Caco-2 (cell line): Measurements from ENCODE around the gene VAT1. TPM values are rescaled to one million over a fixed set of nuclear protein-coding genes. Genes with fewer than 3 reads are reported as not detected.
"Not testable (repeated sequence)": the region's sequence is repeated elsewhere in the genome, so short reads cannot be mapped to it uniquely, and the experiment has no call there.

Experiments
- BruUV-seq: library from RNA; stranded (reverse); fragments of 400-500 nt; replicated peaks from 2 replicates; lab custom pipeline; 2021; lab: Mats Ljungman, UMichigan
- CTCF ChIA-PET: fragments of 300-600 bp; sonication (Branson Sonifier 250); formaldehyde crosslinking; loops from one replicate; lab custom pipeline; 2022; ENCODE audit warnings: antibody characterized with exemption; lab: Charles Lee
- POLR2A ChIA-PET: fragments of 300-600 bp; sonication (Branson Sonifier 250); formaldehyde crosslinking; loops from one replicate; lab custom pipeline; 2022; ENCODE audit warnings: antibody characterized with exemption; lab: Charles Lee
- DNase-seq, 2 experiments: peaks; one replicate each; pipeline versions ENCODE4 v3.0.0 to v3.0.0-alpha.2; 2020 to 2022
- H3K27me3 ChIP-seq: replicated peaks from 2 replicates; pipeline ENCODE4 v1.6.0; 2011; ENCODE audit warnings: low read length; ENCODE audit not compliant: control insufficient read depth, insufficient read depth
- H3K36me3 ChIP-seq: 2 replicates; pipeline ENCODE4 v1.5.1; 2011; ENCODE audit warnings: low read length; ENCODE audit not compliant: control insufficient read depth, insufficient read depth
- H3K4me1 ChIP-seq: fragments of 250-450 bp; sonication (Bioruptor Pico); 2 replicates; pipeline ENCODE4 v1.5.1; 2020; ENCODE audit warnings: mild to moderate bottlenecking
- H3K4me3 ChIP-seq: 2 replicates; pipeline ENCODE4 v1.5.1; 2011; ENCODE audit warnings: low read depth, mild to moderate bottlenecking, control low read depth, low read length
- H3K9me3 ChIP-seq: fragments of 250-450 bp; sonication (Bioruptor Pico); 2 replicates; pipeline ENCODE4 v1.5.1; 2020; ENCODE audit warnings: mild to moderate bottlenecking, moderate library complexity
- H3K27ac Mint-ChIP-seq: one replicate; pipeline ENCODE4 v1.8.0; 2022; ENCODE audit warnings: mixed read lengths; ENCODE audit not compliant: unreplicated experiment
- H3K27me3 Mint-ChIP-seq: one replicate; pipeline ENCODE4 v1.8.0; 2022; ENCODE audit warnings: mixed read lengths; ENCODE audit not compliant: insufficient read depth, unreplicated experiment
- H3K36me3 Mint-ChIP-seq: one replicate; pipeline ENCODE4 v1.8.0; 2022; ENCODE audit warnings: mild to moderate bottlenecking, mixed read lengths; ENCODE audit not compliant: insufficient read depth, unreplicated experiment
- H3K4me1 Mint-ChIP-seq: one replicate; pipeline ENCODE4 v1.8.0; 2022; ENCODE audit warnings: low read depth, mixed read lengths; ENCODE audit not compliant: unreplicated experiment
- H3K4me3 Mint-ChIP-seq: one replicate; pipeline ENCODE4 v1.8.0; 2022; ENCODE audit warnings: mild to moderate bottlenecking, moderate library complexity, mixed read lengths; ENCODE audit not compliant: unreplicated experiment
- H3K9me3 Mint-ChIP-seq: one replicate; pipeline ENCODE4 v1.8.0; 2022; ENCODE audit warnings: mixed read lengths; ENCODE audit not compliant: unreplicated experiment
- intact Hi-C: fragments of 100-400 bp; cut with micrococcal nuclease; formaldehyde crosslinking; loops from one replicate; pipeline ENCODE4 v1.10.0; 2022; ENCODE audit not compliant: unreplicated experiment
- total RNA-seq: library from RNA; stranded (reverse); gene quantifications from 2 replicates; pipeline ENCODE4 v1.2.3, GENCODE V29; 2022
- TF ChIP-seq, protein P1 (sequence below), 2 experiments: fragments of 200-600 bp in 1 of 2; IDR thresholded peaks; 1 replicate in 1 of 2; 2 replicates in 1 of 2; pipeline versions ENCODE4 v1.5.1 to v1.8.0; 2011 to 2022; ENCODE audit warnings: antibody characterized with exemption in 1 of 2, control low read depth in 1 of 2, inconsistent platforms in 1 of 2, low read depth in 1 of 2, low read length in 1 of 2, mild to moderate bottlenecking in 1 of 2, moderate library complexity in 1 of 2; ENCODE audit not compliant: insufficient read depth in 1 of 2, severe bottlenecking in 1 of 2, unreplicated experiment in 1 of 2

The VAT1 gene
- total RNA-seq, 1 experiment from 2014 or later: 236 TPM

- Histone ChIP-seq H3K27me3 (no peaks in the 10 kb centered on the region), H3K4me3 (peak within 1 kb of the TSS; percentile 100), H3K9me3 (no peaks in the 10 kb centered on the region), H3K36me3 (no peaks in the 10 kb centered on the region), H3K4me1 (peaks cover 7% of the 10 kb centered on the region; the same call in 1 of the 2 replicates)
- Mint-ChIP-seq H3K36me3 (peaks cover 41% of the 10 kb centered on the region), H3K27me3 (no peaks in the 10 kb centered on the region), H3K27ac (peak within 1 kb of the TSS; percentile 96), H3K4me1 (peaks cover 12% of the 10 kb centered on the region), H3K4me3 (peak within 1 kb of the TSS; percentile 100), H3K9me3 (peaks cover 13% of the 10 kb centered on the region)
- peak; percentile 91 to 94 for DNase-seq
- intact Hi-C loops: loop anchor here (1.0 to 2.0 kb wide), 3 partner anchors 16 to 47 kb away; partner anchors contain the start of genes AARSD1 and RPL27
- CTCF ChIA-PET: no interaction called here
- TF ChIP-seq, protein P1, sequence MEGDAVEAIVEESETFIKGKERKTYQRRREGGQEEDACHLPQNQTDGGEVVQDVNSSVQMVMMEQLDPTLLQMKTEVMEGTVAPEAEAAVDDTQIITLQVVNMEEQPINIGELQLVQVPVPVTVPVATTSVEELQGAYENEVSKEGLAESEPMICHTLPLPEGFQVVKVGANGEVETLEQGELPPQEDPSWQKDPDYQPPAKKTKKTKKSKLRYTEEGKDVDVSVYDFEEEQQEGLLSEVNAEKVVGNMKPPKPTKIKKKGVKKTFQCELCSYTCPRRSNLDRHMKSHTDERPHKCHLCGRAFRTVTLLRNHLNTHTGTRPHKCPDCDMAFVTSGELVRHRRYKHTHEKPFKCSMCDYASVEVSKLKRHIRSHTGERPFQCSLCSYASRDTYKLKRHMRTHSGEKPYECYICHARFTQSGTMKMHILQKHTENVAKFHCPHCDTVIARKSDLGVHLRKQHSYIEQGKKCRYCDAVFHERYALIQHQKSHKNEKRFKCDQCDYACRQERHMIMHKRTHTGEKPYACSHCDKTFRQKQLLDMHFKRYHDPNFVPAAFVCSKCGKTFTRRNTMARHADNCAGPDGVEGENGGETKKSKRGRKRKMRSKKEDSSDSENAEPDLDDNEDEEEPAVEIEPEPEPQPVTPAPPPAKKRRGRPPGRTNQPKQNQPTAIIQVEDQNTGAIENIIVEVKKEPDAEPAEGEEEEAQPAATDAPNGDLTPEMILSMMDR (IDR thresholded peaks at IDR 0.05; ENCODE audit: insufficient read depth in 1 of 2, low read depth in 1 of 2, low read length in 1 of 2, severe bottlenecking in 1 of 2, unreplicated experiment in 1 of 2): no peak
- BruUV-seq: no TSS peak
- POLR2A ChIA-PET: interaction anchor here (1.0 to 2.7 kb wide), 2 partner anchors 18 to 156 kb away, joined by 4 to 21 read pairs; partner anchors contain the start of genes BECN1 and RPL27
These were observed 41.9 kb downstream of the VAT1 start, which contains the start of gene RUNDC1 for GRCh38 chr17:42980274-42980765. RUNDC1 (plus strand) TSS chr17:42980565; CDS start chr17:42980577, 12 bp downstream.

DNA sequence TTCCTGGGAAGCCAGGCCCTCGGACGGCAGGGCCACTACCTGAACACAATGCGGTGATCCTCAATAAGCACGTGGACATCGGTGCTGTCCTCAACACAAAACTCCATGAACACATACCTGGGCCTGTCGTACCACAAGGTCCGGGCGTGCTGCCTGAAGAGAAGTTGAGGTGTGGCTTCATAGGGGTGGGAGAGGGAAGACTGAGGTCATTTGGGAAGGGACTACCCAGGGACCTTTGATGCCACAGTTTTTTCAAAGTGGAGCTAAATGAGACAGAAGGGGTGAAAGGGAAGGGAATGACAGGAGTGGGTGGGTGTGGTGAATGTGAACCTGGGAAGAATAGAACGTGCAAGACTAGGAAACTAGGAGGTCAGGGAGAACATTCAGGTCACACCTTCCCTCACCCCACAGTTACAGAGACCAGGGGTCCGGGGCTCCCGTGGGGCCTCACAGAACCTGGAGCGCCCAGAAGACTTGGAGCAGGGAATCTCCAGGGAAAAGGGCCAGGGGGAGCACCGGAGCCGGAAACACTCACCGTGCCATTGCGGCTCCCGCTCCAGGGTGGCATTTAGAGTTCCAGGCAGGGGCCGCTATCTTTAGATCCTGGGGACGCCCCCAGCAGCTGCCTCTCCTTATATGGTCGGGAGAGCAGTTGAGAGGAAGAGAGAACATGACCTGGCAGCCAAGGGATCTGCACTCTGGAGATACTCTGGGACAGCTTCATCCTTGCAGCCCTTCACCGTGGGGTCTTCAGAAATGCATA, 42.5 kb downstream of the VAT1 start, which contains the start of gene PTGES3L:
PTGES3L (minus strand) TSS at position 570 of the 763 bp plus-strand sequence; CDS start at position 543, 27 bp downstream.
- TF ChIP-seq, protein P1 (IDR thresholded peaks at IDR 0.05; ENCODE audit: insufficient read depth in 1 of 2, low read depth in 1 of 2, low read length in 1 of 2, severe bottlenecking in 1 of 2, unreplicated experiment in 1 of 2): no peak
- Histone ChIP-seq H3K4me3 (peak within 1 kb of the TSS; percentile 100), H3K4me1 (peaks cover 7% of the 10 kb centered on the region; the same call in 1 of the 2 replicates), H3K36me3 (no peaks in the 10 kb centered on the region), H3K9me3 (no peaks in the 10 kb centered on the region), H3K27me3 (no peaks in the 10 kb centered on the region)
- peaks cover 39% of the 10 kb centered on the region for H3K36me3 Mint-ChIP-seq
- peak within 1 kb of the TSS; percentile 100 for H3K4me3 Mint-ChIP-seq
- TSS peak; percentile 44 for BruUV-seq
- H3K27me3 Mint-ChIP-seq: no peaks in the 10 kb centered on the region
- peak within 1 kb of the TSS; percentile 96 for H3K27ac Mint-ChIP-seq
- CTCF ChIA-PET: interaction anchor here (0.5 to 1.2 kb wide), 2 partner anchors 16 to 24 kb away, joined by 3 read pairs; partner anchors contain the start of gene AARSD1
- POLR2A ChIA-PET: interaction anchor here (2.7 kb wide), 1 partner anchor 18 kb away, joined by 21 read pairs; the partner anchor contains the start of gene RPL27
- peaks cover 12% of the 10 kb centered on the region for H3K4me1 Mint-ChIP-seq
- intact Hi-C loops: loop anchor here (1.0 to 2.0 kb wide), 3 partner anchors 15 to 46 kb away; partner anchors contain the start of genes AARSD1 and RPL27
- DNase-seq: peak; percentile 60 to 64
- peaks cover 13% of the 10 kb centered on the region for H3K9me3 Mint-ChIP-seq

- H3K4me1 ChIP-seq, H3K27me3 Mint-ChIP-seq, H3K4me3 ChIP-seq, H3K27ac Mint-ChIP-seq, BruUV-seq, H3K27me3 ChIP-seq, DNase-seq, intact Hi-C loops, CTCF ChIA-PET, H3K36me3 ChIP-seq, H3K4me3 Mint-ChIP-seq, H3K9me3 ChIP-seq, H3K4me1 Mint-ChIP-seq: not testable (repeated sequence)
- H3K36me3 Mint-ChIP-seq: peaks cover 20% of the 10 kb centered on the region
- peaks cover 13% of the 10 kb centered on the region for H3K9me3 Mint-ChIP-seq
- POLR2A ChIA-PET: interaction anchor here (0.7 kb wide), 1 partner anchor 22 kb away, joined by 3 read pairs; no protein-coding TSS in a partner anchor
These were observed 46.5 kb downstream of the VAT1 start for GRCh38 chr17:42975701-42976100.
